NCI-H1417 treated with DMSO at 0.1 percent for 48 hours (cell line): Measurements from ENCODE around the gene TBX3.

ENCODE experiments used
- DNase-seq: peaks from one replicate; lab custom pipeline; 2025; lab: John Stamatoyannopoulos, UW

TBX3 gene

DNA sequence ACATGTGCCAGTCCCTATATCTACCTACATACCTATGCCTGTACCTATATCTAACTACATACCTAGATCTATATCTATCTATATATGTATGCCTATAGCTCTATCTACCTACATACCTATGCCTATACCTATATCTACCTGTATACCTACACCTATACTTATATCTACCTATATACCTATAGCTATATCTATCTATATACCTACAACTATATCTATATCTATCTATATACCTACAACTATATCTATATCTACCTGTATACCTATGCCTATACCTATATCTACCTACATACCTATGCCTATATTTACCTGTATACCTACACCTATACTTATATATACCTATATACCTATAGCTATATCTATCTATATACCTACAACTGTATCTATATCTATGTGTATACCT is 56.6 kb downstream of the TBX3 start:
- no peak for DNase-seq

DNA sequence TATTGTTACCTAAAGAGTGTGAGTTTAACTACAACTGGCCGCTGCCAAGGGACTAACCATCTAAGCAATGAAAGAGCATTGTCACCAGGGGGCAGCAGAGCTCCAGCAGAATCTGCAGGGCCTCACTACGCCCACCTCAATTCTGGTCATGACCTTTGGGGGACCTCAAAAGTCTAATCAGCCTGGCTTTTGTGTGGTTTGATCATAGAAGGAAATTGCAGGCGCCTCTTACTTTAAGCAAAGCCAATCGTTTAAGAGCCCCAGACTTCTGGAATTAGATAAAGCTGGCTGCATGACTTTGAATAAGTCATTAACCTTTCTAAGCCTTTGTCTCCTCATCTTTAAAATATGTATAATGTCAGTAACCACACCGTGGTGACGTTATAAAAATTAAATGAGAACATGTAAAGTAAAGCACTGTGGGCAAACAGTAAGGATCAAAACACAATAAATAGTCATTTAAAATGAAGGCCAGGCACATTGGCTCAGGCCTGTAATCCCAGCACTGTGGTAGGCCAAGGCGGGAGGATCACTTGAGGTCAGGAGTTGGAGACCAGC is 58.6 kb downstream of the TBX3 start:
- DNase-seq = no peak

DNA sequence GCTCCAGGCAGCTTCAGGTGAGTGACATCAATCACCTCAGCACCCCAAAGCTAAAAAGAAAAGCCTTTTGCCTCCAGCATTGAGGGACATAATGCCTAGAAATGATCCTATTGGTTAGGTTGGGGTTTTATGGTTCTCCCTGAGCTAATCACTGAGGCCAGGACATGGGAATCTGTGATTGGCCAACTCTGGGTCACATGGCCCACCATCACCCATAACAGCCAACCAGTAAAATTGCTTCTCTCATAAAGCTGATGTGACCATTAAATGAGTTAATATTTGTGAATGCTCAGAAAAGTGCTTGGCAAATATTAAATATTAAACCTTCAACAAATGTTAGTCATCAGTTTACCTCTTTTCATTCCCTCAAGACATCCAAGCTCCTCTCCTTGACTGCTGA is 60.2 kb downstream of the TBX3 start:
- no peak for DNase-seq
